Amniotic epithelial cell (primary cell): Measurements from ENCODE around the gene SLC8A2.

Source experiments
- DNase-seq: peaks from one replicate; pipeline ENCODE4 v3.0.0-alpha.2; 2010; ENCODE audit warnings: low read depth

The SLC8A2 gene, protein sequence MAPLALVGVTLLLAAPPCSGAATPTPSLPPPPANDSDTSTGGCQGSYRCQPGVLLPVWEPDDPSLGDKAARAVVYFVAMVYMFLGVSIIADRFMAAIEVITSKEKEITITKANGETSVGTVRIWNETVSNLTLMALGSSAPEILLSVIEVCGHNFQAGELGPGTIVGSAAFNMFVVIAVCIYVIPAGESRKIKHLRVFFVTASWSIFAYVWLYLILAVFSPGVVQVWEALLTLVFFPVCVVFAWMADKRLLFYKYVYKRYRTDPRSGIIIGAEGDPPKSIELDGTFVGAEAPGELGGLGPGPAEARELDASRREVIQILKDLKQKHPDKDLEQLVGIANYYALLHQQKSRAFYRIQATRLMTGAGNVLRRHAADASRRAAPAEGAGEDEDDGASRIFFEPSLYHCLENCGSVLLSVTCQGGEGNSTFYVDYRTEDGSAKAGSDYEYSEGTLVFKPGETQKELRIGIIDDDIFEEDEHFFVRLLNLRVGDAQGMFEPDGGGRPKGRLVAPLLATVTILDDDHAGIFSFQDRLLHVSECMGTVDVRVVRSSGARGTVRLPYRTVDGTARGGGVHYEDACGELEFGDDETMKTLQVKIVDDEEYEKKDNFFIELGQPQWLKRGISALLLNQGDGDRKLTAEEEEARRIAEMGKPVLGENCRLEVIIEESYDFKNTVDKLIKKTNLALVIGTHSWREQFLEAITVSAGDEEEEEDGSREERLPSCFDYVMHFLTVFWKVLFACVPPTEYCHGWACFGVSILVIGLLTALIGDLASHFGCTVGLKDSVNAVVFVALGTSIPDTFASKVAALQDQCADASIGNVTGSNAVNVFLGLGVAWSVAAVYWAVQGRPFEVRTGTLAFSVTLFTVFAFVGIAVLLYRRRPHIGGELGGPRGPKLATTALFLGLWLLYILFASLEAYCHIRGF

DNA sequence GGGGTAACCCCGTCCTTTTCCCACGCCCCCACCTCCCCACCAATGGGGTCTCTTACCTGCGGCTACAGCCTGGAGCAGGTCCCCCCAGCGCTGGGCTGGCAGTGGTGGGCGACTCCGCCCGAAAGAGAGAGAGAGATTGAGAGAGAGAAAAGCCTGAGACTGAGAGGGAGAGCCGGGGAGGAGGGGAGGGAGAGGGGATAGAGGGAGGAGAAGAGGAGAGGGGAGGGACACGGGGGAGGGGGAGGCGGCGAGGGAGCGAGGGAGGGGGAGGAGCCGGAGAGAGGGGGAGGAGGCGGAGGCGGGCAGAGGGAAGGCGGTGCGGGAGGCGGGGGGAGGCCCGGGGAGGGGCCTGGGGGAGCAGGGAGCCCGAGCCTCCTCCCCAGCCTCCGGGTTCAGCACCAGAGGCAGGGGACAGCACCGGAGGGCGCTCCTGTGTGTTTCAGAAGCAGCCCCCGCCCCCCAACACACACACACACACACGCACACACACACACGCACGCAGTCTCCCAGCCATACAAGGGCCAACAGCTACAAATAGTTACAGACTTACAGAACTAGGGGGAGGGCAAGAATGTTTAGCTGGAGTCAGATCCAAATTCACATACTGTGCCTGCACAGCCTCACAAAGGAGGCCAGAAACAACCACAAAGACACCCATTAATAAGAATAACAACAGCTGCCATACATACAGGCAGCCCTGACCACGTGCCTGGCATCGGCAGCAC, at the start of gene SLC8A2:
Gene SLC8A2 (minus strand): TSS at position 161 of the 725 bp plus-strand sequence. CDS start 5,490 bp downstream, outside the sequence.
- DNase-seq = peak; percentile 75

DNA sequence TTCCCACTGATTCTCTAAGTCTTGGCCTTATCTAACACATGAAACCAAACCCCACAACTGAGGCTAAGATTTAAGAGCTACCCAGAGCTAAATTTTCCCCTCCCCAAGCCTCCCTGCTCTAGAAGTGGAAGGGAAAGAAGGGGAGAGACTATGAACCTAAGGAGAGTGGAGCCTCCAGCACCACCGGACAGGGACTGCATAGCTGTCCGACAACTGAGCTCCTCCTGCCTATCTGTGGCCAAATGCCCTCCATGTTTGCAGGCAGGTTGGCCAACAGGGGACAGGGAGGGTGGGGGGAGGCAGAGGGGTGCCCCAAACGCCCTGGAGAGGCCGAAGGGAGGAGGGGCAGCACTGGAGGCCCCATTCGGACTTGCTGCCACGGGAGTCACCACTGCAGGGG, 49.1 kb upstream of the SLC8A2 start:
- no peak for DNase-seq

DNA sequence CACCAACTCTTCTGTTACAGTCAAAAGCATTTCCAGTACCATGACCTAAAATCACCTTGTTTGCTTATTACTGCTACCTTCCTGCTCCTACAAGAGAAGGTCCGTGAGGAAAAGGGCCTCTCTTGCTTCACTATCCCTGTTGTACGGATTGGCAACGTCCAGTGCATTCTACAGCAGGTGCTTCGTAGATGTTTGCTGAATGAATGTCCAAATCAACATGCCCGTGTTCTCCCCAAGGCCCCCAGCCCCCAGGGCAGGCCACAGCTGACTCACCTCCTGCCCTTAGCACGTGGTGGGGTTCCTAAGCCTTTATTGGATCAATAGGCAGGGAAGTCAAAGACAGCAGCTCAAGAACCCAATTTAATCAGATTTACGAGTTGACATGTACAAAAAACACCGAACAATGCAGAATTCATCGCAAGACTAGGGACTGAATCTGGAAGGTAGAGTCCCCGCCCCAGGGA, 48.7 kb upstream of the SLC8A2 start:
- DNase-seq = no peak

DNA sequence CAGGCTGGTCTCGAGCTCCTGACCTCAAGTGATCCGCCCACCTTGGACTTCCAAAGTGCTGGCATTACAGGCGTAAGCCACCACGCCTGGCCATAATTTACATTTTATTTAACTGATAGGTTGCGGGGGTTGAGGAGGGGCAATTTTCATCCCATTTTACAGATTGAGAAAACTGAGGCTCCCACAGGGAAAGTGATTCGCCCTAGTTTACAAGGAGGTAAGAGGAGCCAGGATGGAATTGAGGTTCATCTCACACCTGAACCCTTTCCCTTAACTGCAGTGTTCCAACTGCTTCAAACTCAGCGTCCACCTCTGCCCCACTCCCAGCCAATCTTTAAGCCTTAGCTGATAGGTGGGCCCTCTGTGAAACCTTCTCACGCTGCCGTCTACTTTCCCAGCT, 47.2 kb upstream of the SLC8A2 start:
- DNase-seq = no peak

DNA sequence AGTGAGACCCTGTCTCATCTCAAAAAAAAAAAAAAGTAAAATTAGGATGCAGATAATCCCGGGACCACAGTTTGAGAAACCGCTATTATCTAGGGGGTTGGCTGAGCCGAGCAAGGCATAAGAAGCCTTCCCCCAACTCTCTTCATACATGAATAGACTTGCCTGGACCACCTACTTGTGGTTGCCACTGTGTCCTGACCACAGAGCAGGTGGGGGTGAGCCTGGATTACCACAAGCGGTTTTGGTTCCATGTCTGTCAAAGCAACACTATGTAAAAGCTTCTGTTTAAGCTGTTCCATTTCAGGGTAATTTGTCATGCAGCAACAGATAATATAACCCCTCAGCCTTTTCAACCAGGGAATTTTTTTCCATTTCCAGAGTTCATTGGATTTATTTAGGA, 46.4 kb upstream of the SLC8A2 start:
- peak; percentile 12 for DNase-seq

DNA sequence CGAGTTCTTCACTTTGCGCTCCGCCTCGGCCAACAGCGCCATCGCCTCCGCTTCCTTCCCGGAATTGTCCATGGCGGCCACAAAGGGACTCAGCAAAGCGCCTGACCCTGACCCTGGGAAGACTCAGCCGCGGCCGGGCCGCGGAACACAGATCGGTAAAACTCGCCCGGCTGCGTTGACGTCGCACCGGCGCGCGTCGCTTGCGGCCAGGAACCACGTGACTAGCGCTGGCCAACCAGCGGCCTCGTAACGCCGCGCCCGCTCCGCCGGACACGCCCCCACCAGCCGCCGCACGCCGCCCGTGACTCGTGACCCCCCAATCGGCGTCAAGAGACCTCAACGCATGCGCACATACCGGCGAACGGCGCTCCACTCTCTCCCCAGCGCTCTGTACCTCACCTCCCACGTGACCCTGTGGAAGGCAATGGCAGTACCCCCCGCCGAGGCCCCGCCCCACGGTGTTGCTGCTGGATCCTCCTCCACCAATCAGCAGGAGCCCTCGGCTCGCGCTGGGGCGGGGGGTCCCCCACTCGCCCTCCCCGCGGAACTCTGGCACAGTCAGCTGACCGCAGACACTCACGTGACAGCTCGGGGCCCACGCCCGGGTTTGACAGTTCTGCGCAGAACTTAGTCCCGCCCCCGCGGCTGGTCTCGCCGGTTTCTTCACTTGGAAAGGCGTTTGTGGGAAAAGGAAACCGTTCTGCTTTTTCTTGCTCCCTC, 43.3 kb upstream of the SLC8A2 start, which contains the start of gene NAPA:
Gene NAPA (minus strand): TSS at position 195 of the 720 bp plus-strand sequence. CDS start 123 bp downstream, at position 72.
- DNase-seq = peak; percentile 100

DNA sequence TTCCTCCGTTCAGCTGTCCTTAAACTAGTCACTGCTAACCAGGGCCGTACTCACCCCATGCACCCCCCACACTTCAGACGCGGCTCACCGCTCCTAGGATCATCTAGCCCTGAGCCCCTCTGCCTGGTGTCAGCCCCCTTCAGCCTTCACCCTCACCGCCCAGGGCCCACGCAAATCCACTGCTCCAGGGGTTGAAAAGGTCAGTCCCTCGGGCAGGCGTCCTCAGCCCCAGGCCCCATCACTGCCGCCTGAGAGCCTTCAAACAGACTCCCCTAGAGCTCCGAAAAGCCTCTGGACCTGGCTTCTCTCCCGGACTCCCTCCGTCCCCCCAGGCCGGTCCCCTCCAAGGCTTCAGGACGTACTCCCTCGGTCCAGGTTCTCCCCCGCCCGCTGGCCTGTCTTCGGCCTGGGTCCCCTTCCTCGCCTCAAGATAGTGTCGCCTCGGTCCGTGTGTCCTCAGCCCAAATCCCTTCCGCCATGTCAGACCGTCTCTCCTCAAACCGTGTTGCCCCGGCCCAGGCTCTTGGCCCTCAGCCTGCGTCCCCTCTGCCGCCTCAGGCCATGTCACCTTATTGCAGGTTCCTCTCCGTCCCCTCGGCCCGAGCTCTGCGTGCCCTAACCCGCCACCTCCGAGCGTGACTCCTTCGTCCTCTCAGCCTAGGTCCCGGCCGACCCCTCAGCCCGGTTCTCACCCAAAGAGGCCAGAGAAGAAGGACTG, 42.6 kb upstream of the SLC8A2 start:
- DNase-seq = no peak

DNA sequence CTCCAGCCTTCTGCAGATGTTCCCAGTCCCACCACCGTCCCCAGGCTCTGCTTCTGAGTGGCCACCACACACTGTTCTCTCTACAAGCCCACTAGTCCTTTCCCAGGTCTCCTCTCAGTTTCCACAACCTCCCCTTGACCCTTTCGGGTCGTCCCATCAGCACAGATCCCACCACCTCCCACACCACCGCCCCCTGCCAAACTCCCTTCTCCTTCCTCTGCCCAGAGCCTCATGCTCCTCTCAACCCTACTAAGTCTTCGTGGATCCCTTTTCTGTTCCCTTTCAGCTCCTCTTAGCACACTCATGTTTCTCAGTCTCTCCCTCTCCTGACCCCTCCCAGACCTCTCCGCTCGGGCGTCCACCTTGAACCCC, 41.2 kb upstream of the SLC8A2 start:
- no peak for DNase-seq

DNA sequence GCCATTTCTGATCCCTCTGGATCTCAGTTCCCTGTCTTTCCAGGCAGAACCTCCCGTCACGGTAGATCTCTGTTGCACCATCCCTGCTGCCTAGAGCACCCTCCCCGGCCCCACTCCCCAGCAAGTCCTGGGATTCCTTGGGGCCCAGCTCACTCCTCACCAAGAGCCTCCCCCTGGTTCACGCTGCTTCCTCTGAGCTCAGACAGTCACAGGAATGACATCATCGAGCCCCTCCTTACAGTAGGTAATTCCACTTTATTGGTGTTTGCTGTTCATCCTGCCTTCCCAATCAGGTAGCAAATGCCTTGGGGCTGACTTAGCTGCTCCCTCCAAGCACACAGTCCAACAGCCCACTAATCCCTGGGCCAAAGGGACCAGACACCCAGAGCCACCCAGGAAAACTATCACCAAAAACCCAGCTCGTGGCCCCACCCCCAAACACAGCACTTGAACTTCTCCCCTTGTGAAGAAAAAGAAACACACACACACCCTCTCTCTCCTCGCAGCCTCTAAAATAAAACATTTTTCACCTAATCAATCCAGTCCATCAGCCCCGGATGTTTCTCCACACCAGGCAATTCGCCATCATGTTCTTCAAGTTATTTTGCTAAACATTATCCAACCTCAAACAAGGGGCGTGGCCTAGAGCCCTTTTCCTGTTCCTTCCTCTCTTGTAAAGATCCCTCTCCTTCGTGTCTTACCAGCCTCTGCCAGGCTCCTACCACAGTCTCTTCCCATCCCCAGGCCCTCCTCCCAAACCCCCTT, 40.7 kb upstream of the SLC8A2 start:
- peak; percentile 42 for DNase-seq

DNA sequence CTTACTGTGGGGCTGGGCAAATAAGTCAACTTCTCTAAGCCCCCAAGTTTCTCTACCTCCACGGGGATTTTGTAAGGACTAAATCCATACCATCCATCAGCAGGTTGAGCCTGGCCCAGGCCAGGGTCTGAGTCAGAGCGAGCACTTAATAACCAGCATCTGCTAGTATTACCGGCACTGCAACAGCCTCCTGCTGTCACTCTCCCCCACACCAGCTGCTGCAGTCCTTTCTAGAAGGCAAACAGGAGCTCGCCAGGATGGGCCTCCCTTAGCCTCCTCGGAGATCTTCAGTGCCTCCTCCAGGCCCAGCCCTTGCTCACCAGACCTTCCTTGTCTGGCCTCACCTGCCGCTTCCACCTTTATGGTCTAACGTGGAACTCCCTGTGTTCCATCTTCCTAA, 40.0 kb upstream of the SLC8A2 start:
- DNase-seq = peak; percentile 90

DNA sequence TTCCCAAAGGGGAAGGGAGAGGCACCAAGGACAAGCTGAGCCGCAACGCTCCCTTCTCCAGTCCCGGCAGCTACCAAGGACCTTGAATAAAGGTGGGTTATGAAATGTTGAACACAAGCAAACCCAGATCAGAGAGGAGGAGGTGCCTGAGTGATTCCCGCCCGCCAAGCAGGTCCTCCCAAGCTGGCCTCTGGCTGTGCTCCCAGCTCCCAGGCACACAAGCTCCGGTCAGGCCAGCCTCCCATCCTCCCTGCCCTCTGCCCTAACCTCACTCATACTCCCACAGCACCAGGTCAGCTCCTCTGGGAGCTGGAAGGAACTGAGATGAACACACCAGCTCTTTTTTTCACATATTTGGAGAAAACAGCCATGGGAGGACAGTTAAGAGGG, 39.4 kb upstream of the SLC8A2 start:
- DNase-seq = peak; percentile 78

DNA sequence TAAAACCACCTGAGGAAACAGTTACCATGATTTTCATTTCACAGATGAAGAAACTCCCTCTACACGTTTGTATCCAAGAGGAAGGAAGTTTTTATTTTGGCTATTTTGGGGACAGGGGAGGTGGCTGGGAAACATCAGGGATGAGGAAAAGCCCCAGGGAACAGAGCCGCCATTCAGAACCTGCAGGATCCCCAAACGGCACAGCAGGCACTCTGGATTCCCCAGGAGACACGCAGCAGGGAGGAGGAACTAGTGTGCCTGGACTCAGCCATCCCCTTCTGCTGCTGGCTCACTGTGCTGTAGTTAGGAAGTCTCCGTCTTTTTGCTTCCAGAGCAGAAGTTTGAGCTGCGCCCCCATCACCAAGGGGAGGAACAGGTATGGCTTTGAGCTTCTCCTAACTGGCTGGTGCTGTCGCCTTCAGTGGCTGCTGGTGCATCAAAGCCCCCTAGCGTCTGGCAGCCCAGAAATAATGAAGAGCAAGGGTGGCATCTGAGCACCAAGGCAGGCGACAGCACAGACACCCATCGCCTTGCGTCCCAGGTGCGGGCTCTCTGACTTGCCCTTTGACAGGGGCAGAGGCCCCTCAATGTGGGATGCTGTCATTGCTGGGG, 38.9 kb upstream of the SLC8A2 start:
- DNase-seq = no peak

DNA sequence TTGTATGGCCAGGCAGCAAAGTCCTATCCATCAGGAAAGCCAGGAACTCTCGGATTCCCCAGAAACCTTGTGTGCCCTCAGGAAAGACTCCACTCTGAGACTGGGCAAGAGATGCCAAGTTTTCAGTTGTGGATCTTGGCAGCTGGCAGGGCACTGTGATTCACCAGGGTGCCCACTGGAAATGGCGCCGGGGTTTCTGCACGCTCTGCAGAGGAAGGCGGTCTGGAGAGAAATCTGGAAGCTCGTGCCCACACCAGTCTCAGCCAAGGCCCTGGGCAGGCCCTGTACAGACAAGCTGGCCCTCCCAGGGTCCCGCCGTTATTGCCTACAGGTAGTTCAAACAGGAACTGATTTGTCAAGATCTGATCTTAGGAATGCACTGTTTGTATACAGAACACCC, 38.3 kb upstream of the SLC8A2 start:
- no peak for DNase-seq

DNA sequence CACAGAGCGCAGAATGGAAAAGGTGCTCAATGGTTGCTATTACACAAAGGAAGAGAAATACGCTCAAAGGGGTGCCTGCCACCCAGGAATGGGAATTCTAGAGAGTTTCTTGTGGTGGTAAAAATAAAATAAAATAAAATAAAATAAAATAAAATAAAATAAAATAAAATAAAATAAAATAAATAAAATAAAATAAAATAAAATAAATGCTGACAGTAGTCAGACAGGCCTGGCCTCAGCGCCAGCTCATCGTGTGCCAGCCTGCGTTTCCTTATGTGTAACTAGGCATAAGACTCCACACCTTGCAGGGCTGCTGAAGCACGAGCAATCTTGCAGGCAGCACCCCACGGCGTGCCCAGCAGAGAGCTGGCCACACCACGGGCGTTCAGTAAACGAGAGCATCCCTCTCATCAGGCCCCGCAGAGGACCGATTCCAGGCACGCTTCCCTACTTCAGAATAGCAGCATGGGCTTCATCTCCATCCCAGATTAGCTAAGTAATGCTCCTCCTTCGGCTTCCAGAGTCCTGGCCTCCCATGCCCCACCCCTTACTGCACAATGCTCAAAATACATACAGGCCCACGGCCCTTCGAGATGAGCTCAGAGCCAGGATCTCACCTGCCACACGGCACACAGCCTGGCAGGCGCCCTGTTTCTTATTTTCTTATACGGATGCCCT, 37.6 kb upstream of the SLC8A2 start:
- no peak for DNase-seq

DNA sequence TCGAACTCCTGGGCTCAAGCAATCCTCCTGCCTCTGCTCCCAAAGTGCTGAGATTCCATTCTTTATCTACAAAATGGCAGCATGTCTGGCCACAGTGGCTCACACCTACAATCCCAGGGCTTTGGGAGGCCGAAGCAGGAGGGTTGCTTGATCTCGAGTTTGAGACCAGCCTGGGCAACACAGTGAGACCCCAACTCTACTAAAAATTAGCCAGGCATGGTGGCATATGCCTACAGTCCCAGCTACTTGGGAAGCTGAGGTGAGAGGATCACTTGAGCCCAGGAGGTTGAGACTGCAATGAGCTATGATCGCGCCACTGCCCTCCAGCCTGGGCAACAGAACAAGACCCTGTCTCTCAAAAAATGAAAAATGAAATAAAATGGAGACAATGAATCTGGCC, 37.0 kb upstream of the SLC8A2 start:
- no peak for DNase-seq

DNA sequence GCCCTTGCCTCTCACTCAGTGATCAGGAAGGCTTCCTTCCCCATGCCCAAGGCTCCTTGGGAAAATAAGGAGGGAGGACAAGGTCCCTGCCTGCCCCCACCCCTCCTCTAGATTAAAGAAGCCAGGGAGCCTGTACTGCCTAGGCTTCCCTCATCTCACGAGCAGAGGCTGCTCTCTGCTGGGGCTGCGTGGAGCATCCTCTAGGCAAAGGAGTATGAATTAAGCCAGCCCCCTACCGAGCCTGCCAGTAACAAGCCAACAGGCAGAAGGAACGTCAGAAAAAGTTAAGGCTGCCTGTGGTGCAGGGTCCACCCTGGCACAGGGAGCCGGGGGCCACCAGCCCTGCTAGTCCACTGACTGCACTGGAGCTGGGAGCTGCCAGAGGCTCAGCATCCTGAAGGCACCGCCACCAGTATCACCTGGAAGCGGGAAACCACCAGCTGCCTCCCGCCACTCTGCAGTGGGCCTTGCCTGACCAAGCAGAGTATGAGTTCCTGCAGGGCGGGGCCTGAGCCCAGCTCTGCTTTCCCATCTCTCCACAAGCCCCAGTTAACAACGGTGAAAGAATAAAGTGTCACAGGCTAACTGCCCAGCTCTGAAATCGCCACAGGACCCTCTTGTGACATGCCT, 36.3 kb upstream of the SLC8A2 start:
- DNase-seq = no peak

DNA sequence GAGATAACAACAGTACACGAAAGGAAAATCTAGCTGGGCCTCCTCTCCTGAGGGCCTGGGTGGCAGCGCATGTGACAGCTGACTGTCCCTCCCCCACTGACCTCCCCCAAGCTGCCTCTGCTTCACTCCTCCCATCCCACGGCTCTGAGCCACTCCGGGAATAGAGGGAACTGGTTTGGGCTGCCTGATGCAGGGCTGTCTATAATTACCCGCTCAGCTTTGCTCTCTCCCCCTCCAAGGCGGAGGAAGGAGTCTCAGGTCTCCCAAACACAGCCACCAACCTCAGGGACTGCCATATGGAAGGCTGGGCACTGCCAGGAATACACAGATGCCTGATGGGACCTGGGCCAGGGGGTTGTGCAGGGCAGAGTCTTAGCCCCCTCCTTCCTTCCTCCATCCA, 35.3 kb upstream of the SLC8A2 start:
- no peak for DNase-seq

DNA sequence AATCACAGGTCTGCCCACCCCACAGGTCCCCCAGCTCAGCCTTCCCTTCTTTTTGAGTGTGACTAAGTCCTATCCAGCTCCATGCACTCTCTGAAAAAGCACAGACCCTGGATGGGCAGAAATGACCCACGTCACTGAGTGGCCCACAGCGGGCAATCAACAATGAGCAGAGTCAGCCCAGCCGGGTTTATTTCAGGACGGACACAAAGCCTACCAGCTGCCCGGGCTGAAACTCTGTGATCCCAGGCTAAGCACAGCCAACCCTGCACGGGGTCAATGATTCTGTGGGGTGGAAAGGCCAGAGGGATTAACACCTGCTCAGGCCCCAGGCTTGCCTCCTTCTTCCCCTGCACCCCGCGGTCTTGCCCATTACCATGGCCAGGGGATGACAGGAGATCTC, 34.8 kb upstream of the SLC8A2 start:
- no peak for DNase-seq

DNA sequence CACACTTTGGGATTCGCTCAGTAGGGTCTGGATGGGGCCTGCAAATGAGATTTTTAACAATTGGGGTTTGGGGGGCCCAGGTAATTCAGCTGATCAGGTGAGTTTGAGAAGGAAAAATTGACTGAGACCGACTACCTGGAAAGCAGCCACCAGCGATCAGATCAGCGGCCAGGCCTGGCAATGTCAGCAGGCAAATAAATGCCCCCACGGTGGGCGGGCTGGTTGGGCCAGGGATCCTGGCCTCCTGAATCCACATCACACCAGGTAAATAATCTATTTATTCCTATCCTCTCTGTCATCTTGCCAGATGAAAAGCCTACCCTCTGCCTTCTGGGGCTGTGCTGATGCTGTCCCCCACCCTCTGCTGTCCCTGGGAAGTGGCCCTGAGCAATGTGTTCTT, 33.8 kb upstream of the SLC8A2 start:
- DNase-seq = no peak
